Activated B cell treated with CpG ODN at 0.5 μM for 24 hours (primary cell): ENCODE results near the gene PTPN20. TPM values are rescaled to one million over a fixed set of nuclear protein-coding genes. Genes with fewer than 3 reads are reported as not detected.

Source experiments
- ATAC-seq: fragments of 200-7000 bp; cut with Tn5 transposase; one replicate; pipeline ENCODE4 v1.10.0; 2021; ENCODE audit warnings: low read depth, mild to moderate bottlenecking, moderate library complexity
- CTCF ChIA-PET: fragments of 350-600 bp; sonication (Branson Sonifier 250); formaldehyde crosslinking; loops from one replicate; lab custom pipeline; 2021; ENCODE audit warnings: antibody characterized with exemption; lab: Charles Lee
- POLR2A ChIA-PET: fragments of 350-600 bp; sonication (Branson Sonifier 250); formaldehyde crosslinking; loops from one replicate; lab custom pipeline; 2021; ENCODE audit warnings: antibody characterized with exemption; lab: Charles Lee
- DNase-seq: peaks from one replicate; pipeline ENCODE4 v3.0.0; 2022
- H3K27ac Mint-ChIP-seq: one replicate; pipeline ENCODE4 v1.8.0; 2020; ENCODE audit warnings: mixed read lengths
- H3K27me3 Mint-ChIP-seq: one replicate; pipeline ENCODE4 v1.8.0; 2021; ENCODE audit warnings: mixed read lengths
- H3K36me3 Mint-ChIP-seq: one replicate; pipeline ENCODE4 v1.8.0; 2021; ENCODE audit warnings: low read depth, mixed read lengths
- H3K4me1 Mint-ChIP-seq: one replicate; pipeline ENCODE4 v1.8.0; 2021; ENCODE audit warnings: mixed read lengths
- H3K4me3 Mint-ChIP-seq: one replicate; pipeline ENCODE4 v1.8.0; 2020; ENCODE audit warnings: mild to moderate bottlenecking, mixed read lengths
- H3K9me3 Mint-ChIP-seq: one replicate; pipeline ENCODE4 v1.8.0; 2020; ENCODE audit warnings: mixed read lengths
- intact Hi-C: fragments of 100-400 bp; cut with micrococcal nuclease; formaldehyde crosslinking; loops from one replicate; pipeline ENCODE4 v1.15.1; 2024
- total RNA-seq: library from RNA; stranded (reverse); gene quantifications from 2 replicates; pipeline ENCODE4 v1.2.3, GENCODE V29; 2022
- TF ChIP-seq, protein P1 (sequence below): fragments of 200-600 bp; IDR thresholded peaks from one replicate; pipeline ENCODE4 v1.8.0; 2022; ENCODE audit warnings: antibody characterized with exemption, mild to moderate bottlenecking

The PTPN20 gene
- total RNA-seq, 1 donor from 2014 or later: 2.1 TPM

DNA sequence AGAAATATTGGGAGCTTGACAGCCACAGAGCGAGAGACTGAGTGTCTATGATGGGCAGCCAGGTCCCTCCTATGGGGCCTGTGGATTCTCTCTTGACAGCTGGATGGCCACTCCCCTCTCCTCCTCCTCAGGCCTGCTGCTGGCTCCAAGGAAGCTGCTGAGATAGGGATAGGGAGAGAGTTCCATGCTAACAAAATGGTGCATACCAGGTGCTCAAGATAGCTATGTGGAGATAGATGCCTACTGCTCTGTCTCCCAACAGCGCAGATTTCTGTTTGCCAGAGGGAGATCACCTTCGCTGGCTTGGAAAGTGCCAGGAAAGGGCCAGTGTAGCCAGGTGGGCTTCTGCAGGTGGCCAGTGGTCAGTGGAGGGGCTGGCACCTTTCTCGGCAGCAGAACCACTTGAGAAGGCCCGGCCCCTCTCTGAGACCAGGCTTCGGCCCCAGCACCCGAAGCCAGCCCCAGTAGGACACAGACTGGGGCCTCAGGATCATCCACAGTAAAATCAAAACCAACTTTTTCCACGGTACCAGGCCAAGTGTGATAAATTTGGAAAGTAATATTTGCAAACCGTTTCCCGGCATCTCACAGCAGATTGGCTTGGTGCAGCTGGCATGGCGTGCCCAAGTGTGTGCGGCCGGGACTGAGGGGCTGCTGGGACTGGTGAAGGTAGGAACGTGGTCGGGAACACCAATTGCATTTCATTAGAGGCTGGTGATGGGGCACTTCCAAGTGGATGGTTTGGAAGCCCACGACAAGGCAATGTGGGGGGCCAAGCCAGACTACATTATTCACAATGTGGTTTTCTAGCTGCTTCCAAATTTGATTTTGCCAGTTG, 139.6 kb downstream of the PTPN20 start:
- TF ChIP-seq, protein P1, sequence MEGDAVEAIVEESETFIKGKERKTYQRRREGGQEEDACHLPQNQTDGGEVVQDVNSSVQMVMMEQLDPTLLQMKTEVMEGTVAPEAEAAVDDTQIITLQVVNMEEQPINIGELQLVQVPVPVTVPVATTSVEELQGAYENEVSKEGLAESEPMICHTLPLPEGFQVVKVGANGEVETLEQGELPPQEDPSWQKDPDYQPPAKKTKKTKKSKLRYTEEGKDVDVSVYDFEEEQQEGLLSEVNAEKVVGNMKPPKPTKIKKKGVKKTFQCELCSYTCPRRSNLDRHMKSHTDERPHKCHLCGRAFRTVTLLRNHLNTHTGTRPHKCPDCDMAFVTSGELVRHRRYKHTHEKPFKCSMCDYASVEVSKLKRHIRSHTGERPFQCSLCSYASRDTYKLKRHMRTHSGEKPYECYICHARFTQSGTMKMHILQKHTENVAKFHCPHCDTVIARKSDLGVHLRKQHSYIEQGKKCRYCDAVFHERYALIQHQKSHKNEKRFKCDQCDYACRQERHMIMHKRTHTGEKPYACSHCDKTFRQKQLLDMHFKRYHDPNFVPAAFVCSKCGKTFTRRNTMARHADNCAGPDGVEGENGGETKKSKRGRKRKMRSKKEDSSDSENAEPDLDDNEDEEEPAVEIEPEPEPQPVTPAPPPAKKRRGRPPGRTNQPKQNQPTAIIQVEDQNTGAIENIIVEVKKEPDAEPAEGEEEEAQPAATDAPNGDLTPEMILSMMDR: no peak
- intact Hi-C loops: no loop called here
- H3K9me3 Mint-ChIP-seq: no peaks in the 10 kb centered on the region
- no peak for ATAC-seq
- no peak overlapping the region for H3K27ac Mint-ChIP-seq
- H3K4me1 Mint-ChIP-seq: no peaks in the 10 kb centered on the region
- no peak overlapping the region for H3K4me3 Mint-ChIP-seq
- H3K27me3 Mint-ChIP-seq: no peaks in the 10 kb centered on the region
- ChIA-PET POLR2A (no interaction called here), CTCF (no interaction called here)
- no peaks in the 10 kb centered on the region for H3K36me3 Mint-ChIP-seq
- no peak for DNase-seq

DNA sequence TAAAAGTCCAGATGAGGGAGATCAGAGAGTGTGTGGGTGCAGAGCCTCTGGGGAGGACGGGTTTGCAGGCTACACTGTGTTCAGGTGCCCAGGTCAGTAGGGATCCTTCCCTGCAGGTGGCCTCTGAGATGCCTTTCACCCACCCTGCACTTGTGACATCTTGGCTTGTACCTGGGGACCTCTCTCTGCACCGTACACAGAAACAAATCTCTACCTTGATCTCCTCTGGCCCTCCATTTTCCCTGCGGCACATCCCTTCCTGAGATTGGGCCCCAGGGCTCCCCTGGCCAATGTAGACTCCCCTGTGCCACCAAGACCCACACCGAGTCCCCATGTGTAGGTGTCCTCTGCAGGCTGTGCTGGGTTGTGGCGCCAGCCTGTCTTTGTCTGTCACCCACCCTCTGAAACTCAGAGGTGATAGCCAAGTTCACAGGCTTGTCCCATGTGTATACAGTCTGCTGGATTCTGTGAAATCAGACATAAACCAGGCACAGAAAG, 140.6 kb downstream of the PTPN20 start:
- intact Hi-C loops: no loop called here
- no peaks in the 10 kb centered on the region for H3K36me3 Mint-ChIP-seq
- H3K4me1 Mint-ChIP-seq: no peaks in the 10 kb centered on the region
- H3K4me3 Mint-ChIP-seq: no peak overlapping the region
- no peak for DNase-seq
- H3K27me3 Mint-ChIP-seq: no peaks in the 10 kb centered on the region
- H3K27ac Mint-ChIP-seq: no peak overlapping the region
- no peak for ATAC-seq
- TF ChIP-seq, protein P1: no peak
- POLR2A ChIA-PET: no interaction called here
- H3K9me3 Mint-ChIP-seq: no peaks in the 10 kb centered on the region
- CTCF ChIA-PET: no interaction called here
